Progenitor cell of endocrine pancreas (in vitro differentiated cells): ENCODE measurements around the gene MBD4. TPM values are rescaled to one million over a fixed set of nuclear protein-coding genes. Genes with fewer than 3 reads are reported as not detected.

Experiments
- DNase-seq: peaks from one replicate; pipeline ENCODE4 v3.0.0; 2021; ENCODE audit warnings: low spot score; ENCODE audit not compliant: unreplicated experiment
- H3K27ac Mint-ChIP-seq: 2 replicates; pipeline ENCODE4 v1.8.0; 2021; ENCODE audit warnings: mild to moderate bottlenecking, moderate library complexity, mixed read lengths
- H3K27me3 Mint-ChIP-seq: 2 replicates; pipeline ENCODE4 v1.8.0; 2021; ENCODE audit warnings: mixed read lengths
- H3K36me3 Mint-ChIP-seq: 2 replicates; pipeline ENCODE4 v1.8.0; 2022; ENCODE audit warnings: mixed read lengths; ENCODE audit not compliant: insufficient read depth
- H3K4me1 Mint-ChIP-seq: 2 replicates; pipeline ENCODE4 v1.8.0; 2021; ENCODE audit warnings: low read depth, mixed read lengths
- H3K4me3 Mint-ChIP-seq: 2 replicates; pipeline ENCODE4 v1.8.0; 2021; ENCODE audit warnings: low read depth, mild to moderate bottlenecking, moderate library complexity, mixed read lengths
- H3K9me3 Mint-ChIP-seq: 2 replicates; pipeline ENCODE4 v1.8.0; 2021; ENCODE audit warnings: low read depth, mixed read lengths
- total RNA-seq: library from RNA; stranded (reverse); gene quantifications from 2 replicates; pipeline ENCODE4 v1.2.1, GENCODE V29; 2021
- TF ChIP-seq, protein P1 (sequence below): fragments of 200-600 bp; sonication (generic); IDR thresholded peaks from one replicate; pipeline ENCODE4 v1.5.0; 2021; ENCODE audit warnings: antibody characterized with exemption, mild to moderate bottlenecking; ENCODE audit not compliant: unreplicated experiment

Gene MBD4
- total RNA-seq, 1 donor from 2014 or later = 32.5 TPM

DNA sequence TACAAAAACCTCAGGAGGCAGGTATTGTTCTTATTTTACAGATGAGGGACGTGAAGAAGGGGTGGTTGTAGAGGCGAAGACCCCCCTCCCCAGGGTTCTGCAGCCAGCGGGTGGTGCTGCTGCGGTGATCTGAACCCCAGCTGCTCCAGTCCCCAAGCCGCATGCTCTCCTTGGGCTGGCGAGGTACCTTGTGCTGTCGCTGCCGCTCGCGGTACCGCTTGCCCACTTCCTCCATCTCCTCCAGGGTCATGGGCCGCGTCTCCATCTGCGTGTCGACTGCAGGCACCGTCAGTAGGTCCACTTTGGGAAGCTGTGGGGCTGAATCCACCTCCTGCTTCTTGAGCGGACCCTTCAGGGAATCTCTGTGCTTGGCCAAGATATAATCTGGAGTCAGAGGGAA, 28.8 kb downstream of the MBD4 start:
- no peaks in the 10 kb centered on the region for H3K27me3 Mint-ChIP-seq
- no peaks in the 10 kb centered on the region for H3K4me1 Mint-ChIP-seq
- H3K27ac Mint-ChIP-seq = no peak overlapping the region
- H3K9me3 Mint-ChIP-seq = no peaks in the 10 kb centered on the region
- no peak for DNase-seq
- peaks cover 3% of the 10 kb centered on the region for H3K36me3 Mint-ChIP-seq
- TF ChIP-seq, protein P1, sequence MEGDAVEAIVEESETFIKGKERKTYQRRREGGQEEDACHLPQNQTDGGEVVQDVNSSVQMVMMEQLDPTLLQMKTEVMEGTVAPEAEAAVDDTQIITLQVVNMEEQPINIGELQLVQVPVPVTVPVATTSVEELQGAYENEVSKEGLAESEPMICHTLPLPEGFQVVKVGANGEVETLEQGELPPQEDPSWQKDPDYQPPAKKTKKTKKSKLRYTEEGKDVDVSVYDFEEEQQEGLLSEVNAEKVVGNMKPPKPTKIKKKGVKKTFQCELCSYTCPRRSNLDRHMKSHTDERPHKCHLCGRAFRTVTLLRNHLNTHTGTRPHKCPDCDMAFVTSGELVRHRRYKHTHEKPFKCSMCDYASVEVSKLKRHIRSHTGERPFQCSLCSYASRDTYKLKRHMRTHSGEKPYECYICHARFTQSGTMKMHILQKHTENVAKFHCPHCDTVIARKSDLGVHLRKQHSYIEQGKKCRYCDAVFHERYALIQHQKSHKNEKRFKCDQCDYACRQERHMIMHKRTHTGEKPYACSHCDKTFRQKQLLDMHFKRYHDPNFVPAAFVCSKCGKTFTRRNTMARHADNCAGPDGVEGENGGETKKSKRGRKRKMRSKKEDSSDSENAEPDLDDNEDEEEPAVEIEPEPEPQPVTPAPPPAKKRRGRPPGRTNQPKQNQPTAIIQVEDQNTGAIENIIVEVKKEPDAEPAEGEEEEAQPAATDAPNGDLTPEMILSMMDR = no peak
- H3K4me3 Mint-ChIP-seq = no peak overlapping the region

DNA sequence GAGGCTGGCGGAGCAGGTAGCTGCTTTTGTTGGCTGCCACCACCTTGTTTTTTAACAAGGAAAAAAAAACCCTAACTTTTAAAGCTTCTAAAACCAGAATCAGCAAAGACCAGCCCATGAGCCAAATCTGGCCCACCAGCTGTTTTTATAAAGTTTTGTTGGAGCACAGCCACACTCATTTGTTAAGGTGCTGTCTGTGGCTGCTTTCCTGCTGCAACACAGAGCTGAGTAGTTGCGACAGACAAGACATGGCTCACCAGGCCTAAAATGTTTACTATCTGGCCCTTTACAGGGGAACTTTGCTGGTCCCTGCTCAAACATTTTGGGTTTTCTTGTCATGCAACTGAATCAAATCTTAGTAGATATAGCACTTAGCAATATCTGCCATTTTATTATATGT, 30.2 kb downstream of the MBD4 start:
- Mint-ChIP-seq H3K36me3 (peaks cover 3% of the 10 kb centered on the region), H3K27ac (no peak overlapping the region), H3K4me3 (no peak overlapping the region), H3K27me3 (no peaks in the 10 kb centered on the region), H3K4me1 (no peaks in the 10 kb centered on the region), H3K9me3 (no peaks in the 10 kb centered on the region)
- no peak for DNase-seq
- TF ChIP-seq, protein P1 = no peak

DNA sequence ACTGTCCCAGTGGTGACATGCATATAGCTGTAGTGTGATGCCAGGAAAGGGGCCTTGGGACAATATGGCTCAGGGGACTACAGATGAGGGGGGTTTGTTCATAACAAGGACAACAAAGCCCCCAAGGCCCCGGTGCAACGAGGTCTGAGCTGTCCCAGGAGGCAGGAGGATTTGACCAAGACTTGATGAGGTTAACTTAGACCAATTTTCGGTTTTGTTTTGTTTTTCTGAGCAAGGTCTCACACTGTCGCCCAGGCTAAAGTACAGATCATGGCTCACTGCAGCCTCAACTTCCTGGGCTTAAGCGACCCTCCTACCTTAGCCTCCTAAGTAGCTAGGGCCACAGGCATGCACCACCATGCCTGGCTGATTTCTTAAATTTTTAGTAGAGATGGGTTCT, 35.1 kb downstream of the MBD4 start:
- H3K36me3 Mint-ChIP-seq = peaks cover 1% of the 10 kb centered on the region
- H3K4me3 Mint-ChIP-seq = no peak overlapping the region
- no peaks in the 10 kb centered on the region for H3K27me3 Mint-ChIP-seq
- no peak for DNase-seq
- H3K9me3 Mint-ChIP-seq = no peaks in the 10 kb centered on the region
- no peaks in the 10 kb centered on the region for H3K4me1 Mint-ChIP-seq
- H3K27ac Mint-ChIP-seq = no peak overlapping the region
- TF ChIP-seq, protein P1 = no peak

DNA sequence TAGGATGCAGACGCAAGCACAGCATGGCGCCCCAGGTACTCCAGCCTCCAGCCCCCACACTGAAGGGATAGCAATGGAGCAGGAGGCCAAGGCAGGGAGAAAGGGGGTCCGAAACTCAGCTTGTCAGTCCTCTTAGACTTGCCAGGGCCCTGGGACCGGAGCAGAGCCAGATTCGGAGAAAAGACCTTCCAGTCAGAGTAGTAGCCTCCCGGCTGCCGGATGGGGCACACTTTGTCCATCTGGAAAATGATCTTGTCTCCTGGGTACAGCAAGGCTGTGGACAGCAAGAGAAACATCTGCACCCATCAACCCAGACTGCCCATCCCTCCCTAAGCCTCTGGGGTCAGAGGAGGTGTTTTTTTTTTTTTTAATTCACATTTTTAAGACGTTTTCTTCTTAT, 35.6 kb downstream of the MBD4 start:
- TF ChIP-seq, protein P1 = no peak
- H3K27ac Mint-ChIP-seq = peak overlapping the region; percentile 59
- H3K27me3 Mint-ChIP-seq = no peaks in the 10 kb centered on the region
- no peaks in the 10 kb centered on the region for H3K9me3 Mint-ChIP-seq
- no peaks in the 10 kb centered on the region for H3K4me1 Mint-ChIP-seq
- no peak for DNase-seq
- H3K36me3 Mint-ChIP-seq = peaks cover 1% of the 10 kb centered on the region
- H3K4me3 Mint-ChIP-seq = no peak overlapping the region

DNA sequence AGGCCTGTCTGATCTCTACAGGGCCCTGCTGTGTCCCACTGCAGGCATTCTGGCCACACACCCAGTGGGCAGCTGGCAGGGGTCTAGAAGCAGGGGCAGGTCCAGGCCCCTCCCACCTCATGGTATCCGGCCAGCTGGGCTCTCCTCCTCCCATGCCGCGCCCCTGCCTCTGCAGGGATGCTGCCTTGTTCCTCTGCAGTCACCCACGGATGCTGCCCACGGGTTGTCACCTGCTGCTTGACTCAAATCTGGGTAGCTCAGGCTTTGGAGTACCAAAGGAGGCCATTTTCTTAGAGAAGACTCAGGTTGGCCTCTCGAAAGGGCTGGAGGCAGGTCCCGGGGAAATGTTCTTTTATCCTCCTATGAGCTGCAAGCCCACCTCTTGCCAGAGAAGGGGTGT, 36.3 kb downstream of the MBD4 start:
- DNase-seq = no peak
- TF ChIP-seq, protein P1 = no peak
- peaks cover 1% of the 10 kb centered on the region for H3K36me3 Mint-ChIP-seq
- H3K4me1 Mint-ChIP-seq = peaks cover 4% of the 10 kb centered on the region
- no peak overlapping the region for H3K27ac Mint-ChIP-seq
- H3K9me3 Mint-ChIP-seq = no peaks in the 10 kb centered on the region
- H3K4me3 Mint-ChIP-seq = no peak overlapping the region
- no peaks in the 10 kb centered on the region for H3K27me3 Mint-ChIP-seq
